HepG2 (cell line): Measurements from ENCODE around the gene SS18L1. TPM values are rescaled to one million over a fixed set of nuclear protein-coding genes. Genes with fewer than 3 reads are reported as not detected.
A peak's percentile ranks its signal among the peaks of the same experiment; 100 is the strongest.

Experiments
- DR1 ChIP-seq: sonication (generic); formaldehyde crosslinking; IDR thresholded peaks from 2 replicates; pipeline ENCODE4 v1.8.0; 2021; ENCODE audit warnings: mild to moderate bottlenecking, missing genetic modification reagents, inconsistent platforms
- GABPB1 ChIP-seq: IDR thresholded peaks from 2 replicates; pipeline ENCODE4 v1.6.1; 2016; ENCODE audit warnings: mild to moderate bottlenecking, missing genetic modification reagents, moderate library complexity, missing compliant biosample characterization
- HES4 ChIP-seq: sonication (generic); formaldehyde crosslinking; IDR thresholded peaks from 2 replicates; pipeline ENCODE4 v1.9.0; 2021; ENCODE audit warnings: mild to moderate bottlenecking, missing genetic modification reagents, borderline replicate concordance
- MIER3 ChIP-seq: IDR thresholded peaks from 2 replicates; pipeline ENCODE4 v1.6.1; 2016; ENCODE audit warnings: missing compliant biosample characterization, borderline replicate concordance
- MTF1 ChIP-seq: sonication (generic); formaldehyde crosslinking; IDR thresholded peaks from 2 replicates; pipeline ENCODE4 v1.5.0; 2020; ENCODE audit warnings: missing genetic modification reagents
- ZNF549 ChIP-seq: sonication (generic); formaldehyde crosslinking; IDR thresholded peaks from 2 replicates; pipeline ENCODE4 v1.5.0; 2020; ENCODE audit warnings: missing genetic modification reagents
- ZNF788 ChIP-seq: sonication (generic); formaldehyde crosslinking; IDR thresholded peaks from 2 replicates; pipeline ENCODE4 v1.5.0; 2020; ENCODE audit warnings: mild to moderate bottlenecking, missing genetic modification reagents, borderline replicate concordance
- polyA plus RNA-seq, 8 experiments: library from polyadenylated mRNA; depleted of rRNA in 3 of 8; stranded (reverse) in 7 of 8; unstranded in 1 of 8; fragments of >200 nt; fragmentation: Illumina TruSeq in 4 of 8; extraction: Trizol in 4 of 8; gene quantifications; 2 replicates each; pipeline versions ENCODE4 v1.2.1 to v1.2.3, GENCODE V29; 2011 to 2016; ENCODE audit warnings: low read depth in 4 of 8, missing spikeins in 1 of 8, mixed read lengths in 1 of 8; ENCODE audit not compliant: insufficient read depth in 1 of 8
- total RNA-seq, 5 experiments: library from RNA; depleted of rRNA; stranded (reverse); fragments of >200 nt; fragmentation: Illumina TruSeq; extraction: Trizol; gene quantifications; 2 replicates each; pipeline ENCODE4 v1.2.3, GENCODE V29; 2016; ENCODE audit warnings: low read depth in 1 of 5
- TF ChIP-seq, protein P1 (sequence below): IDR thresholded peaks from 2 replicates; pipeline ENCODE4 v1.6.1; 2016
- TF ChIP-seq, protein P2 (sequence below): sonication (generic); formaldehyde crosslinking; IDR thresholded peaks from 2 replicates; pipeline ENCODE4 v1.5.0; 2020; ENCODE audit warnings: missing genetic modification reagents, mild to moderate bottlenecking, borderline replicate concordance
- TF ChIP-seq, protein P3 (sequence below): sonication (generic); formaldehyde crosslinking; IDR thresholded peaks from 2 replicates; pipeline ENCODE4 v1.4.0; 2020; ENCODE audit warnings: mild to moderate bottlenecking, missing genetic modification reagents
- TF ChIP-seq, protein P4 (sequence below): sonication (generic); formaldehyde crosslinking; IDR thresholded peaks from 2 replicates; pipeline ENCODE4 v1.4.0; 2020; ENCODE audit warnings: missing genetic modification reagents
- TF ChIP-seq, protein P5 (sequence below): sonication (generic); formaldehyde crosslinking; IDR thresholded peaks from 2 replicates; pipeline ENCODE4 v1.4.0; 2020; ENCODE audit warnings: missing genetic modification reagents
- TF ChIP-seq, protein P6 (sequence below): sonication (generic); formaldehyde crosslinking; IDR thresholded peaks from 2 replicates; pipeline ENCODE4 v1.5.0; 2020; ENCODE audit warnings: mild to moderate bottlenecking, missing genetic modification reagents, moderate library complexity

Gene SS18L1
- total and polyA plus RNA-seq, 2 of the 13 experiments (the other 11 are each of a cell fraction or from before 2014, with no cell fraction given): 17.8 to 27.6 TPM

DNA sequence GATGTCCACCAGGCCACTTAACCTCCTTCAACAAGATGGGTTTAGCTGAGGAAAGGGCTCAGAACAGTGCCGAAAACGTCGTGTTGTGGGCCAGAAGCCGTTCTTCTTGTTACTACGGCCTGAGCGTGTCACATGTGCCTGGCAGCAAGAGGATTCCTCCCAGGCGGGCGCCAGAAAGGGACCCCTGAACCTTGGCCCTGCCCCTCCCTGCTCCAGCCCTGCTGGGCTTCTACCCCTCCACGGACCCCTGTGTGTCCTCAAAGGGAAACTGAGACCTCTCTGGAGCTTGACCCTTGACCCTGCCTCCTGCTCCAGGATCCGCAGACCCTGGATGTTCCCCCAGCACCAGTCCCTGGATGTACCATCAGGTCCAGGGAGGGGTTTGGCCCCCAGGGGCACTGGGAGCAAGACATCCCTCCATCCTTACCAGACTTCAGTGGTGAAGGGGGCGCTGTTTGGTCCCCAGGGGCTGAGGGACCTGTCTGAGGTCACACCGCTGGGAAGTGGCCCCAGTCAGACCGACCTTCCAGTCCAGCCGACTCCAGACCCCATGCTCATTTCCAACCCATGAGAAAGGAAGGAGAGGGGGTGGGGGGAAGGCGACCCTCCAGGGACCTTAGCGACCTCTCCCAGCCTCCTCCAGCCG, 66.4 kb downstream of the SS18L1 start (continued):
- TF ChIP-seq, protein P1, sequence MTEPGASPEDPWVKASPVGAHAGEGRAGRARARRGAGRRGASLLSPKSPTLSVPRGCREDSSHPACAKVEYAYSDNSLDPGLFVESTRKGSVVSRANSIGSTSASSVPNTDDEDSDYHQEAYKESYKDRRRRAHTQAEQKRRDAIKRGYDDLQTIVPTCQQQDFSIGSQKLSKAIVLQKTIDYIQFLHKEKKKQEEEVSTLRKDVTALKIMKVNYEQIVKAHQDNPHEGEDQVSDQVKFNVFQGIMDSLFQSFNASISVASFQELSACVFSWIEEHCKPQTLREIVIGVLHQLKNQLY (CRISPR knock-in tag): no peak
- TF ChIP-seq GABPB1 (CRISPR knock-in tag) (0 out of 2 replicates have a peak, but pooled peaks have one; percentile 20), ZNF549 (CRISPR knock-in tag) (no peak), MTF1 (CRISPR knock-in tag) (no peak), HES4 (CRISPR knock-in tag) (peak; percentile 7; the same call in 1 of the 2 replicates), ZNF788 (0 out of 2 replicates have a peak, but pooled peaks have one; percentile 22), DR1 (no peak), MIER3 (CRISPR knock-in tag) (no peak)
- TF ChIP-seq, protein P2, sequence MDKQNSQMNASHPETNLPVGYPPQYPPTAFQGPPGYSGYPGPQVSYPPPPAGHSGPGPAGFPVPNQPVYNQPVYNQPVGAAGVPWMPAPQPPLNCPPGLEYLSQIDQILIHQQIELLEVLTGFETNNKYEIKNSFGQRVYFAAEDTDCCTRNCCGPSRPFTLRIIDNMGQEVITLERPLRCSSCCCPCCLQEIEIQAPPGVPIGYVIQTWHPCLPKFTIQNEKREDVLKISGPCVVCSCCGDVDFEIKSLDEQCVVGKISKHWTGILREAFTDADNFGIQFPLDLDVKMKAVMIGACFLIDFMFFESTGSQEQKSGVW (CRISPR knock-in tag): no peak
- TF ChIP-seq, protein P3, sequence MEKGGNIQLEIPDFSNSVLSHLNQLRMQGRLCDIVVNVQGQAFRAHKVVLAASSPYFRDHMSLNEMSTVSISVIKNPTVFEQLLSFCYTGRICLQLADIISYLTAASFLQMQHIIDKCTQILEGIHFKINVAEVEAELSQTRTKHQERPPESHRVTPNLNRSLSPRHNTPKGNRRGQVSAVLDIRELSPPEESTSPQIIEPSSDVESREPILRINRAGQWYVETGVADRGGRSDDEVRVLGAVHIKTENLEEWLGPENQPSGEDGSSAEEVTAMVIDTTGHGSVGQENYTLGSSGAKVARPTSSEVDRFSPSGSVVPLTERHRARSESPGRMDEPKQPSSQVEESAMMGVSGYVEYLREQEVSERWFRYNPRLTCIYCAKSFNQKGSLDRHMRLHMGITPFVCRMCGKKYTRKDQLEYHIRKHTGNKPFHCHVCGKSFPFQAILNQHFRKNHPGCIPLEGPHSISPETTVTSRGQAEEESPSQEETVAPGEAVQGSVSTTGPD (CRISPR knock-in tag): no peak
- TF ChIP-seq, protein P4, sequence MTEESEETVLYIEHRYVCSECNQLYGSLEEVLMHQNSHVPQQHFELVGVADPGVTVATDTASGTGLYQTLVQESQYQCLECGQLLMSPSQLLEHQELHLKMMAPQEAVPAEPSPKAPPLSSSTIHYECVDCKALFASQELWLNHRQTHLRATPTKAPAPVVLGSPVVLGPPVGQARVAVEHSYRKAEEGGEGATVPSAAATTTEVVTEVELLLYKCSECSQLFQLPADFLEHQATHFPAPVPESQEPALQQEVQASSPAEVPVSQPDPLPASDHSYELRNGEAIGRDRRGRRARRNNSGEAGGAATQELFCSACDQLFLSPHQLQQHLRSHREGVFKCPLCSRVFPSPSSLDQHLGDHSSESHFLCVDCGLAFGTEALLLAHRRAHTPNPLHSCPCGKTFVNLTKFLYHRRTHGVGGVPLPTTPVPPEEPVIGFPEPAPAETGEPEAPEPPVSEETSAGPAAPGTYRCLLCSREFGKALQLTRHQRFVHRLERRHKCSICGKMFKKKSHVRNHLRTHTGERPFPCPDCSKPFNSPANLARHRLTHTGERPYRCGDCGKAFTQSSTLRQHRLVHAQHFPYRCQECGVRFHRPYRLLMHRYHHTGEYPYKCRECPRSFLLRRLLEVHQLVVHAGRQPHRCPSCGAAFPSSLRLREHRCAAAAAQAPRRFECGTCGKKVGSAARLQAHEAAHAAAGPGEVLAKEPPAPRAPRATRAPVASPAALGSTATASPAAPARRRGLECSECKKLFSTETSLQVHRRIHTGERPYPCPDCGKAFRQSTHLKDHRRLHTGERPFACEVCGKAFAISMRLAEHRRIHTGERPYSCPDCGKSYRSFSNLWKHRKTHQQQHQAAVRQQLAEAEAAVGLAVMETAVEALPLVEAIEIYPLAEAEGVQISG (CRISPR knock-in tag): no peak; the same call in 1 of the 2 replicates
- TF ChIP-seq, protein P5, sequence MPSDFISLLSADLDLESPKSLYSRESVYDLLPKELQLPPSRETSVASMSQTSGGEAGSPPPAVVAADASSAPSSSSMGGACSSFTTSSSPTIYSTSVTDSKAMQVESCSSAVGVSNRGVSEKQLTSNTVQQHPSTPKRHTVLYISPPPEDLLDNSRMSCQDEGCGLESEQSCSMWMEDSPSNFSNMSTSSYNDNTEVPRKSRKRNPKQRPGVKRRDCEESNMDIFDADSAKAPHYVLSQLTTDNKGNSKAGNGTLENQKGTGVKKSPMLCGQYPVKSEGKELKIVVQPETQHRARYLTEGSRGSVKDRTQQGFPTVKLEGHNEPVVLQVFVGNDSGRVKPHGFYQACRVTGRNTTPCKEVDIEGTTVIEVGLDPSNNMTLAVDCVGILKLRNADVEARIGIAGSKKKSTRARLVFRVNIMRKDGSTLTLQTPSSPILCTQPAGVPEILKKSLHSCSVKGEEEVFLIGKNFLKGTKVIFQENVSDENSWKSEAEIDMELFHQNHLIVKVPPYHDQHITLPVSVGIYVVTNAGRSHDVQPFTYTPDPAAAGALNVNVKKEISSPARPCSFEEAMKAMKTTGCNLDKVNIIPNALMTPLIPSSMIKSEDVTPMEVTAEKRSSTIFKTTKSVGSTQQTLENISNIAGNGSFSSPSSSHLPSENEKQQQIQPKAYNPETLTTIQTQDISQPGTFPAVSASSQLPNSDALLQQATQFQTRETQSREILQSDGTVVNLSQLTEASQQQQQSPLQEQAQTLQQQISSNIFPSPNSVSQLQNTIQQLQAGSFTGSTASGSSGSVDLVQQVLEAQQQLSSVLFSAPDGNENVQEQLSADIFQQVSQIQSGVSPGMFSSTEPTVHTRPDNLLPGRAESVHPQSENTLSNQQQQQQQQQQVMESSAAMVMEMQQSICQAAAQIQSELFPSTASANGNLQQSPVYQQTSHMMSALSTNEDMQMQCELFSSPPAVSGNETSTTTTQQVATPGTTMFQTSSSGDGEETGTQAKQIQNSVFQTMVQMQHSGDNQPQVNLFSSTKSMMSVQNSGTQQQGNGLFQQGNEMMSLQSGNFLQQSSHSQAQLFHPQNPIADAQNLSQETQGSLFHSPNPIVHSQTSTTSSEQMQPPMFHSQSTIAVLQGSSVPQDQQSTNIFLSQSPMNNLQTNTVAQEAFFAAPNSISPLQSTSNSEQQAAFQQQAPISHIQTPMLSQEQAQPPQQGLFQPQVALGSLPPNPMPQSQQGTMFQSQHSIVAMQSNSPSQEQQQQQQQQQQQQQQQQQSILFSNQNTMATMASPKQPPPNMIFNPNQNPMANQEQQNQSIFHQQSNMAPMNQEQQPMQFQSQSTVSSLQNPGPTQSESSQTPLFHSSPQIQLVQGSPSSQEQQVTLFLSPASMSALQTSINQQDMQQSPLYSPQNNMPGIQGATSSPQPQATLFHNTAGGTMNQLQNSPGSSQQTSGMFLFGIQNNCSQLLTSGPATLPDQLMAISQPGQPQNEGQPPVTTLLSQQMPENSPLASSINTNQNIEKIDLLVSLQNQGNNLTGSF (CRISPR knock-in tag): no peak
- TF ChIP-seq, protein P6, sequence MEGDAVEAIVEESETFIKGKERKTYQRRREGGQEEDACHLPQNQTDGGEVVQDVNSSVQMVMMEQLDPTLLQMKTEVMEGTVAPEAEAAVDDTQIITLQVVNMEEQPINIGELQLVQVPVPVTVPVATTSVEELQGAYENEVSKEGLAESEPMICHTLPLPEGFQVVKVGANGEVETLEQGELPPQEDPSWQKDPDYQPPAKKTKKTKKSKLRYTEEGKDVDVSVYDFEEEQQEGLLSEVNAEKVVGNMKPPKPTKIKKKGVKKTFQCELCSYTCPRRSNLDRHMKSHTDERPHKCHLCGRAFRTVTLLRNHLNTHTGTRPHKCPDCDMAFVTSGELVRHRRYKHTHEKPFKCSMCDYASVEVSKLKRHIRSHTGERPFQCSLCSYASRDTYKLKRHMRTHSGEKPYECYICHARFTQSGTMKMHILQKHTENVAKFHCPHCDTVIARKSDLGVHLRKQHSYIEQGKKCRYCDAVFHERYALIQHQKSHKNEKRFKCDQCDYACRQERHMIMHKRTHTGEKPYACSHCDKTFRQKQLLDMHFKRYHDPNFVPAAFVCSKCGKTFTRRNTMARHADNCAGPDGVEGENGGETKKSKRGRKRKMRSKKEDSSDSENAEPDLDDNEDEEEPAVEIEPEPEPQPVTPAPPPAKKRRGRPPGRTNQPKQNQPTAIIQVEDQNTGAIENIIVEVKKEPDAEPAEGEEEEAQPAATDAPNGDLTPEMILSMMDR (CRISPR knock-in tag): peak; percentile 30
